NK-92 (cell line): Measurements from ENCODE around the gene MAST4.

ENCODE experiments used
- DNase-seq: peaks from one replicate; lab custom pipeline; 2025; ENCODE audit not compliant: unreplicated experiment; lab: John Stamatoyannopoulos, UW

The MAST4 gene

GRCh38 chr5:66867618-66868322 lies 271.6 kb downstream of the MAST4 start:
- no peak for DNase-seq

- DNase-seq: no peak
Measured at GRCh38 chr5:66869347-66869746, 273.2 kb downstream of the MAST4 start.

GRCh38 chr5:66870708-66871107 lies 274.5 kb downstream of the MAST4 start:
- DNase-seq: no peak

GRCh38 chr5:66871651-66872050 lies 275.5 kb downstream of the MAST4 start:
- DNase-seq: no peak

- DNase-seq: no peak
Measured at GRCh38 chr5:66872736-66873331, 276.6 kb downstream of the MAST4 start.

- no peak for DNase-seq
Measured at GRCh38 chr5:66874004-66874403, 277.8 kb downstream of the MAST4 start.

GRCh38 chr5:66875315-66875714 lies 279.1 kb downstream of the MAST4 start:
- DNase-seq: no peak

GRCh38 chr5:66876266-66876807 lies 280.1 kb downstream of the MAST4 start:
- no peak for DNase-seq

- no peak for DNase-seq
Measured at GRCh38 chr5:66877843-66878242, 281.6 kb downstream of the MAST4 start.

GRCh38 chr5:66880401-66880800 lies 284.2 kb downstream of the MAST4 start:
- no peak for DNase-seq

GRCh38 chr5:66881480-66882161 lies 285.4 kb downstream of the MAST4 start:
- DNase-seq: no peak

- DNase-seq: no peak
Measured at GRCh38 chr5:66882606-66883227, 286.5 kb downstream of the MAST4 start.

GRCh38 chr5:66884564-66885243 lies 288.5 kb downstream of the MAST4 start:
- DNase-seq: no peak

GRCh38 chr5:66886941-66887340 lies 290.7 kb downstream of the MAST4 start:
- no peak for DNase-seq

GRCh38 chr5:66888613-66889012 lies 292.4 kb downstream of the MAST4 start:
- no peak for DNase-seq

GRCh38 chr5:66889056-66889455 lies 292.9 kb downstream of the MAST4 start:
- no peak for DNase-seq

- no peak for DNase-seq
Measured at GRCh38 chr5:66889524-66889923, 293.3 kb downstream of the MAST4 start.

GRCh38 chr5:66891184-66891925 lies 295.2 kb downstream of the MAST4 start:
- no peak for DNase-seq

GRCh38 chr5:66892716-66893115 lies 296.5 kb downstream of the MAST4 start:
- DNase-seq: no peak

- DNase-seq: no peak
Measured at GRCh38 chr5:66894480-66895240, 298.5 kb downstream of the MAST4 start.
